WTC11 (cell line): ENCODE results near the gene JADE1. TPM values are rescaled to one million over a fixed set of nuclear protein-coding genes. Genes with fewer than 3 reads are reported as not detected.
A peak's percentile ranks its signal among the peaks of the same experiment; 100 is the strongest.

Experiments used
- AFF4 ChIP-seq: sonication (generic); formaldehyde crosslinking; IDR thresholded peaks from 2 replicates; pipeline ENCODE4 v1.8.1; 2023; ENCODE audit warnings: mild to moderate bottlenecking, missing genetic modification reagents, borderline replicate concordance
- ATF2 ChIP-seq: sonication (generic); formaldehyde crosslinking; IDR thresholded peaks from 2 replicates; pipeline ENCODE4 v1.8.1; 2022; ENCODE audit warnings: low read depth, missing genetic modification reagents, borderline replicate concordance
- E2F4 ChIP-seq: sonication (generic); formaldehyde crosslinking; IDR thresholded peaks from 2 replicates; pipeline ENCODE4 v1.8.1; 2022; ENCODE audit warnings: low read depth, mild to moderate bottlenecking, moderate library complexity, missing genetic modification reagents, borderline replicate concordance
- ELF4 ChIP-seq: sonication (generic); formaldehyde crosslinking; IDR thresholded peaks from 2 replicates; pipeline ENCODE4 v1.8.1; 2022; ENCODE audit warnings: low read depth, mild to moderate bottlenecking, moderate library complexity, missing genetic modification reagents
- ETV6 ChIP-seq: sonication (generic); formaldehyde crosslinking; IDR thresholded peaks from 2 replicates; pipeline ENCODE4 v1.8.1; 2022; ENCODE audit warnings: mild to moderate bottlenecking, missing genetic modification reagents
- GTF2I ChIP-seq: fragments of 250-450 bp; sonication (Bioruptor Pico); conservative IDR thresholded peaks from 2 replicates; pipeline ENCODE4 v1.4.0; 2021; ENCODE audit warnings: mild to moderate bottlenecking
- MLX ChIP-seq: sonication (generic); formaldehyde crosslinking; IDR thresholded peaks from 2 replicates; pipeline ENCODE4 v1.8.1; 2023; ENCODE audit warnings: mild to moderate bottlenecking, missing genetic modification reagents, moderate library complexity
- NFE2L1 ChIP-seq: sonication (generic); formaldehyde crosslinking; IDR thresholded peaks from 2 replicates; pipeline ENCODE4 v1.8.1; 2023; ENCODE audit warnings: missing genetic modification reagents
- OVOL2 ChIP-seq: fragments of 250-450 bp; sonication (Bioruptor Pico); IDR thresholded peaks from 2 replicates; pipeline ENCODE4 v1.9.0; 2021; ENCODE audit warnings: mild to moderate bottlenecking, borderline replicate concordance
- PRDM15 ChIP-seq: sonication (generic); formaldehyde crosslinking; IDR thresholded peaks from 2 replicates; pipeline ENCODE4 v1.8.0; 2022; ENCODE audit warnings: missing genetic modification reagents
- SP1 ChIP-seq: sonication (generic); formaldehyde crosslinking; conservative IDR thresholded peaks from 2 replicates; pipeline ENCODE4 v1.8.1; 2022; ENCODE audit warnings: missing genetic modification reagents
- STAT6 ChIP-seq: sonication (generic); formaldehyde crosslinking; conservative IDR thresholded peaks from 2 replicates; pipeline ENCODE4 v1.8.1; 2023; ENCODE audit warnings: mild to moderate bottlenecking, low read depth, missing genetic modification reagents, moderate library complexity
- TCF7 ChIP-seq: sonication (generic); formaldehyde crosslinking; IDR thresholded peaks from 2 replicates; pipeline ENCODE4 v1.8.0; 2022; ENCODE audit warnings: mild to moderate bottlenecking, low read depth, missing genetic modification reagents, moderate library complexity
- TEAD1 ChIP-seq: sonication (generic); formaldehyde crosslinking; IDR thresholded peaks from 2 replicates; pipeline ENCODE4 v1.8.0; 2022; ENCODE audit warnings: mild to moderate bottlenecking, missing genetic modification reagents
- USF2 ChIP-seq: sonication (generic); formaldehyde crosslinking; IDR thresholded peaks from 2 replicates; pipeline ENCODE4 v1.8.1; 2023; ENCODE audit warnings: mild to moderate bottlenecking, missing genetic modification reagents, moderate library complexity
- ZBTB43 ChIP-seq: sonication (generic); formaldehyde crosslinking; IDR thresholded peaks from 2 replicates; pipeline ENCODE4 v1.8.1; 2023; ENCODE audit warnings: mild to moderate bottlenecking, missing genetic modification reagents
- ZNF232 ChIP-seq: sonication (generic); formaldehyde crosslinking; IDR thresholded peaks from 2 replicates; pipeline ENCODE4 v1.8.0; 2022; ENCODE audit warnings: mild to moderate bottlenecking, missing genetic modification reagents
- ZNF416 ChIP-seq: fragments of 250-450 bp; sonication (Bioruptor Pico); IDR thresholded peaks from 2 replicates; pipeline ENCODE4 v1.9.0; 2021; ENCODE audit warnings: mild to moderate bottlenecking, inconsistent platforms
- ZSCAN18 ChIP-seq: fragments of 250-450 bp; sonication (Bioruptor Pico); IDR thresholded peaks from 2 replicates; pipeline ENCODE4 v2.1.2; 2022; ENCODE audit warnings: mild to moderate bottlenecking, moderate library complexity
- total RNA-seq: library from RNA; stranded (reverse); gene quantifications from 3 replicates; pipeline ENCODE4 v1.2.3, GENCODE V29; 2021

JADE1 gene
- total RNA-seq, 1 experiment from 2014 or later = 132 TPM

GRCh38 chr4:128809477-128810330 is at the start of gene JADE1 (continued):
- TF ChIP-seq PRDM15 (CRISPR knock-in tag) = no peak
- TF ChIP-seq MLX (CRISPR knock-in tag) = no peak
- no peak for TF ChIP-seq GTF2I (CRISPR knock-in tag)
- TF ChIP-seq SP1 (CRISPR knock-in tag) = no peak; the same call in none of the 2 replicates
- no peak for TF ChIP-seq STAT6 (CRISPR knock-in tag)
- TF ChIP-seq TCF7 (CRISPR knock-in tag) = no peak
- TF ChIP-seq ETV6 (CRISPR knock-in tag) = no peak; the same call in 1 of the 2 replicates
- peak; percentile 35; the same call in 1 of the 2 replicates for TF ChIP-seq USF2 (CRISPR knock-in tag)
- TF ChIP-seq ZNF232 (CRISPR knock-in tag) = no peak; the same call in 1 of the 2 replicates
- no peak for TF ChIP-seq ATF2
- no peak for TF ChIP-seq E2F4 (CRISPR knock-in tag)
- peak; percentile 86; the same call in 1 of the 2 replicates for TF ChIP-seq AFF4 (CRISPR knock-in tag)
- no peak for TF ChIP-seq NFE2L1
- no peak for TF ChIP-seq OVOL2 (CRISPR knock-in tag)
- no peak for TF ChIP-seq ELF4 (CRISPR knock-in tag)
- peak; percentile 5; the same call in 1 of the 2 replicates for TF ChIP-seq ZNF416 (CRISPR knock-in tag)
- TF ChIP-seq ZBTB43 (CRISPR knock-in tag) = no peak
- TF ChIP-seq ZSCAN18 = no peak
- TF ChIP-seq TEAD1 (CRISPR knock-in tag) = peak; percentile 60; the same call in 1 of the 2 replicates
